Suprapubic skin (tissue), 4 donors: Measurements from ENCODE around the gene VTI1A. TPM values are rescaled to one million over a fixed set of nuclear protein-coding genes. Genes with fewer than 3 reads are reported as not detected.

Experiments used
- DNase-seq, 2 donors: peaks; one replicate each; pipeline ENCODE4 v3.0.0-alpha.2; 2019; ENCODE audit warnings: low spot score in 2 of 2
- H3K27ac ChIP-seq: fragments of 200-600 bp; sonication (generic); one replicate; pipeline ENCODE4 v1.5.1; 2019
- H3K27me3 ChIP-seq: fragments of 200-600 bp; sonication (generic); one replicate; pipeline ENCODE4 v1.5.1; 2019
- H3K36me3 ChIP-seq: fragments of 200-600 bp; sonication (generic); one replicate; pipeline ENCODE4 v1.5.1; 2019
- H3K4me1 ChIP-seq: fragments of 200-600 bp; sonication (generic); one replicate; pipeline ENCODE4 v1.5.1; 2019
- H3K4me3 ChIP-seq: fragments of 200-600 bp; sonication (generic); one replicate; pipeline ENCODE4 v1.5.1; 2019; ENCODE audit warnings: mild to moderate bottlenecking
- H3K9me3 ChIP-seq: fragments of 200-600 bp; sonication (generic); one replicate; pipeline ENCODE4 v1.5.1; 2019
- CTCF ChIP-seq, 2 donors: fragments of 200-600 bp in 1 of 2; fragments of 450-650 bp in 1 of 2; sonication (generic) in 1 of 2; IDR thresholded peaks; one replicate each; pipeline ENCODE4 v1.5.1; 2016 to 2019; ENCODE audit warnings: antibody characterized with exemption in 2 of 2, mild to moderate bottlenecking in 1 of 2, moderate library complexity in 1 of 2
- EP300 ChIP-seq: sonication (generic); formaldehyde crosslinking; IDR thresholded peaks from one replicate; pipeline ENCODE4 v1.6.1; 2017; ENCODE audit warnings: antibody characterized with exemption
- POLR2A ChIP-seq, 2 donors: fragments of 450-650 bp; IDR thresholded peaks; one replicate each; pipeline ENCODE4 v1.6.1; 2017; ENCODE audit warnings: antibody characterized with exemption in 2 of 2, mild to moderate bottlenecking in 2 of 2, moderate library complexity in 2 of 2
- POLR2AphosphoS5 ChIP-seq, 3 donors: sonication (generic); formaldehyde crosslinking; IDR thresholded peaks; one replicate each; pipeline ENCODE4 v1.6.1; 2017; ENCODE audit warnings: antibody characterized with exemption in 3 of 3
- WGBS: methylation state at CpG from one replicate; pipeline ENCODE4 v1.1.5; 2018; 5-methylcytosine and 5-hydroxymethylcytosine counted together
- total RNA-seq, 4 donors: library from RNA; depleted of rRNA; stranded (reverse); fragments of >200 nt; gene quantifications; one replicate each; pipeline ENCODE4 v1.1.0, GENCODE V29; 2016

Gene VTI1A
- total RNA-seq, 4 donors from 2014 or later = 43.0 to 81.0 (median 49.2) TPM

- DNase-seq = no peak
- Histone ChIP-seq H3K36me3 (no peaks in the 10 kb centered on the region), H3K4me3 (no peak overlapping the region), H3K27ac (no peak overlapping the region), H3K9me3 (no peaks in the 10 kb centered on the region), H3K27me3 (no peaks in the 10 kb centered on the region), H3K4me1 (no peaks in the 10 kb centered on the region)
- WGBS = 94% methylated on average over 3 of the region's 3 CpGs
- TF ChIP-seq EP300 = no peak
- TF ChIP-seq CTCF (IDR thresholded peaks at IDR 0.05) = no peak
- TF ChIP-seq POLR2A (IDR thresholded peaks at IDR 0.05) = no peak
- TF ChIP-seq POLR2AphosphoS5 (IDR thresholded peaks at IDR 0.05) = no peak
Observed at GRCh38 chr10:112570585-112570984, 123.6 kb downstream of the VTI1A start.

- no peak overlapping the region for H3K27ac ChIP-seq
- no peak for DNase-seq
- no peaks in the 10 kb centered on the region for H3K36me3 ChIP-seq
- H3K9me3 ChIP-seq = no peaks in the 10 kb centered on the region
- no peak overlapping the region for H3K4me3 ChIP-seq
- H3K27me3 ChIP-seq = no peaks in the 10 kb centered on the region
- H3K4me1 ChIP-seq = peaks cover 3% of the 10 kb centered on the region
- TF ChIP-seq CTCF (IDR thresholded peaks at IDR 0.05) = no peak
- TF ChIP-seq EP300 = no peak
- no peak for TF ChIP-seq POLR2AphosphoS5 (IDR thresholded peaks at IDR 0.05)
- no peak for TF ChIP-seq POLR2A (IDR thresholded peaks at IDR 0.05)
- 82% methylated on average over 1 of the region's 1 CpG for WGBS
Observed at GRCh38 chr10:112579578-112579977, 132.6 kb downstream of the VTI1A start.

GRCh38 chr10:112580267-112580666 is 133.3 kb downstream of the VTI1A start:
- Histone ChIP-seq H3K36me3 (no peaks in the 10 kb centered on the region), H3K27ac (no peak overlapping the region), H3K27me3 (no peaks in the 10 kb centered on the region), H3K4me1 (peaks cover 10% of the 10 kb centered on the region), H3K4me3 (no peak overlapping the region), H3K9me3 (no peaks in the 10 kb centered on the region)
- TF ChIP-seq CTCF (IDR thresholded peaks at IDR 0.05) = no peak
- TF ChIP-seq EP300 = no peak
- TF ChIP-seq POLR2A (IDR thresholded peaks at IDR 0.05) = no peak
- no peak for TF ChIP-seq POLR2AphosphoS5 (IDR thresholded peaks at IDR 0.05)
- DNase-seq = no peak
- 94% methylated on average over 2 of the region's 2 CpGs for WGBS

DNA sequence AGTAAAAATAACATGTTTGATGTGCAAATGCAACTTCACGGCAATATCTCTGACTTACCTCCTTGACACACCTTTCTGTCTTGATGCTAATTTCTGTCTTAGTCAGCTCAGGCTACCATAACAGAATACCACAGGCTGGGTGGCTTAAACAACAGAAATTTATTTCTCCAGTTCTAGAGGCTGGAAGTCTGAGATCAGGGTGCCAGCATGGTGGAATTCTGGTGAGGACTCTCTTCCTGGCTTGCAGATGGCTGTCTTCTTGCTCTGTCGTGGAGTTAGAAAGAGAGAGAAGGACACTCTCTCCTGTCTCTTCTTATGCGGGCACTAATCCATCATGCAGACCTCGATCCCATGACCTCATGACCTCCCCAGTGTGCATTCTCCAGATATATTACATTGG is 134.9 kb downstream of the VTI1A start:
- no peak for DNase-seq
- H3K4me3 ChIP-seq = no peak overlapping the region
- H3K36me3 ChIP-seq = no peaks in the 10 kb centered on the region
- no peaks in the 10 kb centered on the region for H3K9me3 ChIP-seq
- no peak overlapping the region for H3K27ac ChIP-seq
- H3K4me1 ChIP-seq = peaks cover 17% of the 10 kb centered on the region
- no peaks in the 10 kb centered on the region for H3K27me3 ChIP-seq
- TF ChIP-seq POLR2AphosphoS5 (IDR thresholded peaks at IDR 0.05) = no peak
- WGBS = 90% methylated on average over 4 of the region's 4 CpGs

- Histone ChIP-seq H3K27me3 (no peaks in the 10 kb centered on the region), H3K36me3 (no peaks in the 10 kb centered on the region), H3K9me3 (no peaks in the 10 kb centered on the region), H3K4me3 (no peak overlapping the region), H3K27ac (no peak overlapping the region), H3K4me1 (peaks cover 17% of the 10 kb centered on the region)
- 94% methylated on average over 9 of the region's 9 CpGs for WGBS
- no peak for TF ChIP-seq CTCF (IDR thresholded peaks at IDR 0.05)
- no peak for TF ChIP-seq POLR2AphosphoS5 (IDR thresholded peaks at IDR 0.05)
- no peak for TF ChIP-seq EP300
- TF ChIP-seq POLR2A (IDR thresholded peaks at IDR 0.05) = no peak
- no peak for DNase-seq
Observed at GRCh38 chr10:112583236-112583939, 136.4 kb downstream of the VTI1A start.

DNA sequence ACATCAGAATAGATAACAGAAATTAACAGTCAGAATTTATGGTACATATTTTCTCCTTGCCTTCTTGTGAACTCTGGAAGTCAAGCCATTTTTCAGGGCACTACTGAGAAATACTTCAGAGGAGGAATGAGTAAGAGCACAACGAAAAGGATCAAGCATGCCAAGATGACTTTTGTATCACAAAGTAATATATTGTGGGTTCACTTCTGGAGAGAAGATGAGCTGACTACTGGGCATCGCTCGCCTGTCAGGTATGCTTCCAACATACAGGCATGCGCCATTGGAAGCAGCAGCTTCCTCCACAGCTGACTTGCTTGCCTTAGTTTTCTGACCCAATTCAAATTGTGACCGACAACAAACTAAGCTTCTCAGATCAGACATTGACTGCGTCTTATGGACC is 137.3 kb downstream of the VTI1A start:
- Histone ChIP-seq H3K27ac (no peak overlapping the region), H3K36me3 (no peaks in the 10 kb centered on the region), H3K4me3 (no peak overlapping the region), H3K9me3 (no peaks in the 10 kb centered on the region), H3K4me1 (peaks cover 17% of the 10 kb centered on the region), H3K27me3 (no peaks in the 10 kb centered on the region)
- 90% methylated on average over 6 of the region's 6 CpGs for WGBS
- no peak for TF ChIP-seq POLR2AphosphoS5 (IDR thresholded peaks at IDR 0.05)
- no peak for DNase-seq
